Esophagus squamous epithelium (tissue), 5 donors: ENCODE data around the gene PMM2. TPM values are rescaled to one million over a fixed set of nuclear protein-coding genes. Genes with fewer than 3 reads are reported as not detected.

ENCODE experiments used
- DNase-seq: peaks from one replicate; lab custom pipeline; 2025; lab: John Stamatoyannopoulos, UW
- H3K27ac ChIP-seq, 4 donors: fragments of 200-600 bp; sonication (generic); one replicate each; pipeline ENCODE4 v1.5.1; 2016 to 2019; ENCODE audit warnings: mild to moderate bottlenecking in 1 of 4
- H3K27me3 ChIP-seq, 4 donors: fragments of 200-600 bp; sonication (generic); 1 replicate in 3 of 4; 2 replicates in 1 of 4; pipeline versions ENCODE4 v1.5.1 to v1.6.0; 2017 to 2021; ENCODE audit warnings: antibody characterized with exemption in 1 of 4
- H3K36me3 ChIP-seq, 3 donors: fragments of 200-600 bp; sonication (generic); one replicate each; pipeline ENCODE4 v1.5.1; 2016 to 2019
- H3K4me1 ChIP-seq, 3 donors: fragments of 200-600 bp; sonication (generic); one replicate each; pipeline ENCODE4 v1.5.1; 2017 to 2019
- H3K4me3 ChIP-seq, 4 donors: fragments of 200-600 bp; sonication (generic); 1 replicate in 3 of 4; 2 replicates in 1 of 4; pipeline ENCODE4 v1.5.1; 2016 to 2019; ENCODE audit warnings: mild to moderate bottlenecking in 2 of 4, moderate library complexity in 1 of 4
- H3K9me3 ChIP-seq, 3 donors: fragments of 200-600 bp; sonication (generic); one replicate each; pipeline ENCODE4 v1.5.1; 2016 to 2019
- CTCF ChIP-seq, 6 experiments: fragments of 450-650 bp in 4 of 6; fragments of 200-600 bp in 2 of 6; sonication (generic) in 2 of 6; IDR thresholded peaks; one replicate each; pipeline ENCODE4 v1.5.1; 2016 to 2019; ENCODE audit warnings: antibody characterized with exemption in 6 of 6, mild to moderate bottlenecking in 4 of 6, moderate library complexity in 4 of 6
- POLR2A ChIP-seq, 4 donors: fragments of 450-650 bp; IDR thresholded peaks; one replicate each; pipeline ENCODE4 v1.6.1; 2017; ENCODE audit warnings: antibody characterized with exemption in 4 of 4, mild to moderate bottlenecking in 4 of 4, moderate library complexity in 3 of 4
- WGBS, 2 donors: methylation state at CpG; one replicate each; pipeline ENCODE4 v1.1.5; 2018; 5-methylcytosine and 5-hydroxymethylcytosine counted together
- intact Hi-C: fragments of 100-400 bp; cut with DNase I; formaldehyde crosslinking; loops from one replicate; pipeline ENCODE4 v1.15.0; 2022
- total RNA-seq, 4 donors: library from RNA; depleted of rRNA; stranded (reverse); fragments of >200 nt; gene quantifications; one replicate each; pipeline ENCODE4 v1.1.0, GENCODE V29; 2016
- donor health status: DM: yes; HTN: yes; CAD: no.

The PMM2 gene
- total RNA-seq, 4 donors from 2014 or later = 36.3 to 54.3 (median 41.4) TPM

- intact Hi-C loops = no loop called here
- no peaks in the 10 kb centered on the region for H3K27me3 ChIP-seq
- no peaks in the 10 kb centered on the region for H3K9me3 ChIP-seq
- H3K4me3 ChIP-seq = no peak overlapping the region
- no peak for DNase-seq
- H3K36me3 ChIP-seq = peaks cover 29 to 100% (median 68%) of the 10 kb centered on the region in 3 donors
- H3K4me1 ChIP-seq = peaks cover 0 to 8% (median 0%) of the 10 kb centered on the region in 3 donors
- TF ChIP-seq CTCF (IDR thresholded peaks at IDR 0.05) = no peak
- TF ChIP-seq POLR2A (IDR thresholded peaks at IDR 0.05) = no peak
- no peak overlapping the region for H3K27ac ChIP-seq
- 92 to 97% methylated on average over 5 of the region's 5 CpGs for WGBS, 2 donors
These were observed 9.6 kb downstream of the PMM2 start for GRCh38 chr16:8807189-8807588.

DNA sequence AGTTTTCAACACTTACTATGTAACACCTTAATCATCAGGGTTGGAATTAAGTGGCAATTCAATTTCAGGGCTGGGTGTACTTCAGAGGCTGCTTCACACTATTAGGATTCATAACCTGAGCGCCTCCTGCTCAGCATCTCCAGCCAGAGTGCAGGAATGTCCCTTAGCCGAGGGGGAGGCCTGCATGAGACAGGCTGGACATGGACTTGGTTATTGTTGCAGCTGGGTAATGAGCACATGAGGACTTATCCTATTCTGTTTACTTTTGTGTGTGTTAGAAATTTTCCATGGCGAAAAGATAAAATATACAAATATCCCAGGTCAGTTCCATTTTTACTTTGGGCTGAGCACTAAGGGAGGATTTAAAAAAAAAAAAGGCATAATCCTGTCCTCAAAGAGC, 10.4 kb downstream of the PMM2 start:
- Histone ChIP-seq H3K27ac (no peak overlapping the region), H3K4me1 (peaks cover 0 to 8% (median 3%) of the 10 kb centered on the region in 3 donors), H3K4me3 (no peak overlapping the region), H3K9me3 (no peaks in the 10 kb centered on the region), H3K27me3 (no peaks in the 10 kb centered on the region), H3K36me3 (peaks cover 27 to 100% (median 68%) of the 10 kb centered on the region in 3 donors)
- intact Hi-C loops = no loop called here
- 85 to 92% methylated on average over 3 of the region's 3 CpGs for WGBS, 2 donors
- TF ChIP-seq POLR2A (IDR thresholded peaks at IDR 0.05) (no peak), CTCF (IDR thresholded peaks at IDR 0.05) (no peak)
- DNase-seq = no peak

GRCh38 chr16:8808613-8809353, 11.1 kb downstream of the PMM2 start:
- WGBS, 2 donors = 84 to 87% methylated on average over 11 of the region's 11 CpGs
- H3K4me3 ChIP-seq = no peak overlapping the region
- no peaks in the 10 kb centered on the region for H3K27me3 ChIP-seq
- intact Hi-C loops = no loop called here
- H3K4me1 ChIP-seq = peaks cover 0 to 8% (median 3%) of the 10 kb centered on the region in 3 donors
- H3K27ac ChIP-seq = no peak overlapping the region
- DNase-seq = no peak
- TF ChIP-seq POLR2A (IDR thresholded peaks at IDR 0.05) (no peak), CTCF (IDR thresholded peaks at IDR 0.05) (no peak)
- peaks cover 31 to 100% (median 68%) of the 10 kb centered on the region in 3 donors for H3K36me3 ChIP-seq
- H3K9me3 ChIP-seq = no peaks in the 10 kb centered on the region

GRCh38 chr16:8812162-8812843, 14.7 kb downstream of the PMM2 start:
- 52 to 59% methylated on average over 11 to 12 of the region's 12 CpGs for WGBS, 2 donors
- H3K36me3 ChIP-seq = peaks cover 34 to 100% (median 71%) of the 10 kb centered on the region in 3 donors
- H3K4me3 ChIP-seq = no peak overlapping the region
- H3K4me1 ChIP-seq = peaks cover 0 to 8% (median 3%) of the 10 kb centered on the region in 3 donors
- no peaks in the 10 kb centered on the region for H3K27me3 ChIP-seq
- no peak for DNase-seq
- TF ChIP-seq CTCF (IDR thresholded peaks at IDR 0.05) = no peak
- TF ChIP-seq POLR2A (IDR thresholded peaks at IDR 0.05) = no peak
- no peaks in the 10 kb centered on the region for H3K9me3 ChIP-seq
- intact Hi-C loops = no loop called here
- peak overlapping the region in 1 of 4 donors; percentile 40 for H3K27ac ChIP-seq
